Kidney (tissue), 22 donors: ENCODE results near the gene ACTN3. TPM values are rescaled to one million over a fixed set of nuclear protein-coding genes. Genes with fewer than 3 reads are reported as not detected.

Experiments
- DNase-seq, 5 donors: peaks; one replicate each; pipeline ENCODE4 v3.0.0-alpha.2; 2013 to 2020
- FAIRE-seq: peaks from 2 replicates; lab custom pipeline; 2012; peaks lifted over from hg19 to GRCh38; lab: Jason Lieb, UNC
- H3K27ac ChIP-seq, 2 donors: one replicate each; pipeline ENCODE4 v1.7.0; 2013; ENCODE audit warnings: low read depth in 2 of 2, low read length in 2 of 2, inconsistent platforms in 1 of 2
- H3K27me3 ChIP-seq: one replicate; pipeline ENCODE4 v1.7.1; 2013; ENCODE audit warnings: low read length, inconsistent platforms; ENCODE audit not compliant: control insufficient read depth, insufficient read depth
- H3K36me3 ChIP-seq, 3 donors: one replicate each; pipeline versions ENCODE4 v1.7.0 to v1.7.1; 2013; ENCODE audit warnings: low read length in 3 of 3, control low read depth in 1 of 3, inconsistent platforms in 1 of 3; ENCODE audit not compliant: insufficient read depth in 3 of 3, control insufficient read depth in 2 of 3
- H3K4me1 ChIP-seq, 3 donors: one replicate each; pipeline versions ENCODE4 v1.7.0 to v1.7.1; 2013; ENCODE audit warnings: low read length in 3 of 3, inconsistent platforms in 1 of 3, low read depth in 1 of 3; ENCODE audit not compliant: control insufficient read depth in 2 of 3, insufficient read depth in 2 of 3
- H3K4me3 ChIP-seq, 3 donors: one replicate each; pipeline versions ENCODE4 v1.7.0 to v1.8.1; 2013; ENCODE audit warnings: low read length in 3 of 3, control low read depth in 1 of 3, inconsistent platforms in 1 of 3
- H3K9ac ChIP-seq, 3 donors: one replicate each; pipeline versions ENCODE4 v1.7.0 to v1.7.1; 2013; ENCODE audit warnings: low read length in 3 of 3, control low read depth in 1 of 3, inconsistent platforms in 1 of 3
- H3K9me3 ChIP-seq, 3 donors: one replicate each; pipeline versions ENCODE4 v1.7.0 to v1.7.1; 2013; ENCODE audit warnings: low read length in 3 of 3, control low read depth in 1 of 3, inconsistent platforms in 1 of 3; ENCODE audit not compliant: control insufficient read depth in 2 of 3, insufficient read depth in 1 of 3
- CTCF ChIP-seq: IDR thresholded peaks from 3 replicates; pipeline ENCODE4 v1.5.1; 2012; ENCODE audit warnings: mild to moderate bottlenecking, moderate library complexity, borderline replicate concordance; ENCODE audit not compliant: insufficient read depth; ENCODE audit errors: extremely low read depth
- intact Hi-C: fragments of 100-400 bp; cut with DNase I; formaldehyde crosslinking; loops from one replicate; pipeline ENCODE4 v1.11.1; 2022
- long read RNA-seq, 10 donors: library from polyadenylated mRNA in 1 of 10; unstranded in 1 of 10; transcript quantifications; one replicate each; pipeline ENCODE4 v2.0.0 and lab custom pipeline, GENCODE V29; 2021 to 2026
- polyA plus RNA-seq: library from polyadenylated mRNA; stranded (reverse); fragments of 350-450 nt; fragmentation: Illumina TruSeq; extraction: RNeasy Lipid Tissue Mini Kit (QIAGEN cat#74804); gene quantifications from one replicate; pipeline ENCODE4 v1.2.3, GENCODE V29; 2014; ENCODE audit warnings: low read depth, low replicate concordance; ENCODE audit not compliant: insufficient read depth
- total RNA-seq: library from RNA; stranded (reverse); fragmentation: NEBNext Ultra II Directional; extraction: Animal tissue kit (Norgen Biotek cat#: 25700); gene quantifications from one replicate; pipeline ENCODE4 v1.2.1, GENCODE V29; 2021
- donor health status: control.
- donor health status: control.
- donor health status: control.
- donor health status: control.
- donor health status: control.
- donor health status: DM: yes; HTN: yes; CAD: no.
- donor health status: Normal renal cell carcinoma (clear cell type).

The ACTN3 gene
- total RNA-seq (0.16 TPM), polyA plus RNA-seq (not detected)
- long read RNA-seq, donor 1 = 0 reads
- long read RNA-seq, donor 2 = 0 reads
- long read RNA-seq, donor 3 = 0 reads
- long read RNA-seq, donor 4 = 0 reads
- long read RNA-seq, donor 5 = 0 reads
- long read RNA-seq, donor 6, partial matches to known transcripts = 0 of 1 reads
- long read RNA-seq, donor 6, other reads (novel, unspliced or antisense) = 0 of 1 reads
- long read RNA-seq, donor 7 = 0 reads
- long read RNA-seq, donor 8 = 0 reads
- long read RNA-seq, donor 9 = 0 reads
- long read RNA-seq, donor 10 = 0 reads

DNA sequence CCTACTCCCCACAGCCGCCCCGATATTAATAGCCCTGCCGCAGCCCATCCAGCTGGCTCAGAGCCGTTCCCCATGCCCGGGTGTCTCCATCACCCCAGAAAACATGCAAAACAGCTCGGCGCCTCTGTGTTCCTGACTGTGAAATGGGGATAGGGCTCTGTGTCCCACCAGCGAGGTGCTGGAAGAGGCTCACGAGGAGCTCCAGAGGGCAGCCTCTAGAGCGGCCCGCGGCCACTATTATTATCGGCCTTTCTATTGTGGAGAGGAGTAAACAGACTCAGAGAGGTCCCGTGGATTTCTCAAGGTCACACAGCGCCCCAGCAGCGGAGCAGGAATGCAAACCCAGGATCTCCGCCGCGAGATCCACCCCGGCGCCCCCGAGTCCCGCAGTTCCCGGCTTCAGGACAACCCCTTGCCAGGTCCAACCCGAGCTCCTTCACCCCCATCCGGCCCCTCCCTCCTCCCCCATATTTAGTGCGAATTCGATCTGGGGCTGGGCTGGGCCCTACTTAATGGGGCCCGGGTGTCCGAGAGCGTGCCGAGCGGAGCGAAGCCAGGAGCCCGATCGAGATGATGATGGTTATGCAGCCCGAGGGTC is at the start of gene ACTN3:
Gene ACTN3 (plus strand): TSS at position 536 of the 598 bp plus-strand sequence. CDS start 35 bp downstream, at position 571.
- Histone ChIP-seq H3K27ac (no peak within 1 kb of the TSS), H3K4me1 (peaks cover 0 to 9% (median 4%) of the 10 kb centered on the region in 3 donors)

GRCh38 chr11:66497206-66497605 is 49.5 kb upstream of the ACTN3 start:
- H3K9ac ChIP-seq = no peak overlapping the region
- FAIRE-seq = no peak
- no peak for TF ChIP-seq CTCF
- no peak overlapping the region for H3K4me3 ChIP-seq
- no peaks in the 10 kb centered on the region for H3K27me3 ChIP-seq
- H3K36me3 ChIP-seq = peaks cover 0 to 4% (median 0%) of the 10 kb centered on the region in 3 donors
- peaks cover 0 to 5% (median 0%) of the 10 kb centered on the region in 3 donors for H3K4me1 ChIP-seq
- DNase-seq = no peak
- no peak overlapping the region for H3K27ac ChIP-seq
- no peaks in the 10 kb centered on the region for H3K9me3 ChIP-seq
- intact Hi-C loops = no loop called here

More for the DNA sequence above, at the start of gene ACTN3:
- DNase-seq (peak in 3 of 5 donors; percentile 27 to 80 (median 71)), FAIRE-seq (no peak)
- intact Hi-C loops = no loop called here
- H3K9ac ChIP-seq = peak within 1 kb of the TSS in 2 of 3 donors; percentile 67 to 69
- peak within 1 kb of the TSS; percentile 14 to 77 (median 69) for H3K4me3 ChIP-seq
- no peaks in the 10 kb centered on the region for H3K9me3 ChIP-seq
- no peak for TF ChIP-seq CTCF
- peaks cover 0 to 2% (median 0%) of the 10 kb centered on the region in 3 donors for H3K36me3 ChIP-seq
- H3K27me3 ChIP-seq = no peaks in the 10 kb centered on the region

DNA sequence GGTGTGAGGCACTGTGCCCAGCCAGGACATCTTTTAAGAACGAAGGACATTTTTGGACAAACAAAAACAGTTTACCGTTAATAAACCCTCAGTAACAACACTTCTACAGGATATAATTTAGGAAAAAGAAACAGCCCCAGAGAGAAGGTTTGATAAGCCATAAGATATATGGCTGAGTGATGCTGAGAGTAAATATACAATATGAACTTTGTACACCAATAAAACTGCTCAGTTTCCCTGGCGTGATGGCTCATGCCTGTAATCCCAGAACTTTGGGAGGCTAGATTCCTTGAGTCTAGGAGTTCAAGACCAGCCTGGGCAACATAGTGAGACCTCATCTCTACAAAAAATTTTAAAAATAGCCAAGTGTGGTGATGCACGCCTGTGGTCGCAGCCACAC is 48.2 kb upstream of the ACTN3 start:
- Histone ChIP-seq H3K36me3 (peaks cover 0 to 3% (median 0%) of the 10 kb centered on the region in 3 donors), H3K4me3 (no peak overlapping the region)
- intact Hi-C loops = no loop called here

More for the DNA sequence above, 48.2 kb upstream of the ACTN3 start:
- Histone ChIP-seq H3K9me3 (no peaks in the 10 kb centered on the region), H3K27ac (no peak overlapping the region), H3K9ac (no peak overlapping the region), H3K27me3 (no peaks in the 10 kb centered on the region), H3K4me1 (peaks cover 0 to under 1% (median 0%) of the 10 kb centered on the region in 3 donors)
- TF ChIP-seq CTCF = no peak
- FAIRE-seq (no peak), DNase-seq (no peak)
